Measurements from ENCODE around the gene PGLYRP2.
"Not testable (repeated sequence)": the region's sequence is repeated elsewhere in the genome, so short reads cannot be mapped to it uniquely, and the experiment has no call there.

PGLYRP2 gene

GRCh38 chr19:15479391-15480345, at the start of gene PGLYRP2:
PGLYRP2 (minus strand) TSS chr19:15479501; CDS start chr19:15479371, 130 bp downstream.
- H3K4me3 ChIP-seq (ENCODE audit: low read depth, low read length) = no peak within 1 kb of the TSS

- H3K4me3 ChIP-seq (ENCODE audit: low read depth, low read length) = no peak overlapping the region
Measured at GRCh38 chr19:15527705-15528104, 48.4 kb upstream of the PGLYRP2 start.

- no peak overlapping the region for H3K4me3 ChIP-seq (ENCODE audit: low read depth, low read length)
Measured at GRCh38 chr19:15526408-15526807, 47.1 kb upstream of the PGLYRP2 start.

GRCh38 chr19:15525291-15525690, 46.0 kb upstream of the PGLYRP2 start:
- H3K4me3 ChIP-seq (ENCODE audit: low read depth, low read length) = no peak overlapping the region

GRCh38 chr19:15524781-15525180, 45.5 kb upstream of the PGLYRP2 start:
- H3K4me3 ChIP-seq (ENCODE audit: low read depth, low read length) = no peak overlapping the region

- H3K4me3 ChIP-seq (ENCODE audit: low read depth, low read length) = no peak overlapping the region
Measured at GRCh38 chr19:15519433-15519976, 40.2 kb upstream of the PGLYRP2 start.

GRCh38 chr19:15517778-15518177, 38.5 kb upstream of the PGLYRP2 start:
- no peak overlapping the region for H3K4me3 ChIP-seq (ENCODE audit: low read depth, low read length)

GRCh38 chr19:15516363-15516762, 37.1 kb upstream of the PGLYRP2 start:
- H3K4me3 ChIP-seq (ENCODE audit: low read depth, low read length) = no peak overlapping the region

GRCh38 chr19:15515227-15515625, 35.9 kb upstream of the PGLYRP2 start:
- not testable (repeated sequence) for H3K4me3 ChIP-seq (ENCODE audit: low read depth, low read length)

GRCh38 chr19:15511671-15512424, 32.5 kb upstream of the PGLYRP2 start:
- H3K4me3 ChIP-seq (ENCODE audit: low read depth, low read length) = no peak overlapping the region

GRCh38 chr19:15508035-15508710, 28.9 kb upstream of the PGLYRP2 start, which contains the start of gene CYP4F22:
CYP4F22 (plus strand) TSS chr19:15508525; CDS start chr19:15525337, 16,812 bp downstream.
- peak within 1 kb of the TSS; percentile 48 for H3K4me3 ChIP-seq (ENCODE audit: low read depth, low read length)

GRCh38 chr19:15507068-15508034, 28.1 kb upstream of the PGLYRP2 start:
- no peak overlapping the region for H3K4me3 ChIP-seq (ENCODE audit: low read depth, low read length)

GRCh38 chr19:15506074-15506571, 26.8 kb upstream of the PGLYRP2 start:
- H3K4me3 ChIP-seq (ENCODE audit: low read depth, low read length) = no peak overlapping the region

- H3K4me3 ChIP-seq (ENCODE audit: low read depth, low read length) = no peak overlapping the region
Measured at GRCh38 chr19:15502264-15502663, 23.0 kb upstream of the PGLYRP2 start.

GRCh38 chr19:15501596-15501995, 22.3 kb upstream of the PGLYRP2 start:
- no peak overlapping the region for H3K4me3 ChIP-seq (ENCODE audit: low read depth, low read length)

- H3K4me3 ChIP-seq (ENCODE audit: low read depth, low read length) = no peak overlapping the region
Measured at GRCh38 chr19:15498910-15499309, 19.6 kb upstream of the PGLYRP2 start.

- no peak overlapping the region for H3K4me3 ChIP-seq (ENCODE audit: low read depth, low read length)
Measured at GRCh38 chr19:15498156-15498858, 19.0 kb upstream of the PGLYRP2 start.

- H3K4me3 ChIP-seq (ENCODE audit: low read depth, low read length) = no peak overlapping the region
Measured at GRCh38 chr19:15495151-15495550, 15.8 kb upstream of the PGLYRP2 start.

Measured in iPS-11a (cell line).